Activated CD4-positive, alpha-beta T cell treated with anti-CD3 and anti-CD28 coated beads for 1 hour (primary cell): ENCODE data around the gene CCDC149.
"Not testable (repeated sequence)": the region's sequence is repeated elsewhere in the genome, so short reads cannot be mapped to it uniquely, and the experiment has no call there.

Experiments used
- DNase-seq: peaks from one replicate; pipeline ENCODE4 v3.0.0-alpha.2; 2020

CCDC149 gene

GRCh38 chr4:24915121-24915922 lies 2.5 kb upstream of the CCDC149 start:
- DNase-seq: no peak

- DNase-seq: no peak
These were observed 1.6 kb upstream of the CCDC149 start for GRCh38 chr4:24914460-24914859.

DNA sequence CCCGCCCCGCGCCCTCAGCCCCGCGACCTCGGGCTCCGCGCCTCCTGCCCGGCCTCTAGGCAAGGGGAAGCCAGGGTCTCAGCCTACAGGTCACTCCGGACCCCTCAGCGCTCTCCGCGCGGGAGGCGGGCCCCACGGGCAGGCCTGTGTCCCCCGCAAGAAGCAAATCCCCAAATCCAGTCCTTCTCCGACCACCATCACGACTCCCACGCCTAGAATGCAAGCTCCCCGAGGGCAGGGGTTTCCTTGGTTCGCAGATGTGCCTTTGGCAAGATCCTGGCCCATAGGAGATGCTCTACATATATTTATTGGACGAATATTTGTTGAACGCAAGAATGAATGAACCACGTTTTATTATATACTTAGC lies 260 bp upstream of the CCDC149 start:
- no peak for DNase-seq

DNA sequence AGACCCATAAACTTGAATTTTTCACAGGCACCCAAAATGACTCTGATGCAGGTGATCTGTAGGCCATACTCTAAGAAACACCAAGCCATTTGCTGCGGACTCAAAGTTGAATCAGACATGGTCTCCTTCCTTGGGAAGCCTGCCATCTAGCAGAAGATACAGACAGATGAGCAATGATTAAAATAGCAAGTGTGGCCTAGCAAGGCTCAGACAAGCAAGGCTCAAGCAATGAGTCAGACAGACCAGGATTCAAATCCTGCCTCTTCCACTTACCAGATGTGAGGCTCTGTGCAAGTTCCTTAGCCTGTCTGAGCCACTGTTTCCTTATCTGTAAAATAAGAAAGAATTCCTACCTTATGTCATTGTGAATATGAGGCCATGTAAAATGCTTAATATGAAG lies 2.3 kb downstream of the CCDC149 start:
- DNase-seq: no peak

DNA sequence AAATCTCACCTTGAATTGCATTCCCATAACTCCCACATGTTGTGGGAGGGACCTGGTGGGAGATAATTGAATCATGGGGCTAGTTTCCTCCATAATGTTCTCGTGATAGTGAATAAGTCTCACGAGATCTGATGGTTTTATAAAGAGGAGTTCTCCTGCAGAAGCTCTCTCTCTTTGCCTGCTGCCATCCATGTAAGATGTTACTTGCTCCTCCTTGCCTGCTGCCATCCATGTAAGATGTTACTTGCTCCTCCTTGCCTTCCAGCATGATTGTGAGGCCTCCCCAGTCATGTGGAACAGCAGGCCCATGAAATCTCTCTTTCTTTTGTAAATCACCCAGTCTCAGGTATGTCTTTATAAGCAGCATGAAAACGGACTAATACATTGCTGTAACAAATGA lies 3.2 kb downstream of the CCDC149 start:
- DNase-seq: not testable (repeated sequence)

DNA sequence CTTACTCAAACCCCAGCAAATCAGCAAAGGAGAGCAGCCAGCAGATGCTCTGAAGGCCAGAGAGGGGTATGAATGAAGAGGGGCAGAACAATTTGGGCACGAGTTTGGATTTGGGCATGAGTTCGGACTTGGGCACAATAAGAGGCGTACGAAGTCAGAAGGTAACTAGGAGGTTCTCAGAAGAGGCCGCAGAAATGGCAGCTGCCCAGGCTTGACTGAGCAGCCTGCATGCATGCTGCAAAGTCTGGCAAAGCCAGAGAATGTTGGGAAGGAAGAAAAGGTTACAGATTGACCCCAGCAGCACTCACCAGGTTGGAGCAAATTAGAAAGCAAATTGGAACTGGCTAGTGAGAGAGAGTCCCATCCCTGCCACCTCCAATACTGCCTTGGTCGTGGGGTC lies 15.2 kb downstream of the CCDC149 start:
- DNase-seq: no peak

DNA sequence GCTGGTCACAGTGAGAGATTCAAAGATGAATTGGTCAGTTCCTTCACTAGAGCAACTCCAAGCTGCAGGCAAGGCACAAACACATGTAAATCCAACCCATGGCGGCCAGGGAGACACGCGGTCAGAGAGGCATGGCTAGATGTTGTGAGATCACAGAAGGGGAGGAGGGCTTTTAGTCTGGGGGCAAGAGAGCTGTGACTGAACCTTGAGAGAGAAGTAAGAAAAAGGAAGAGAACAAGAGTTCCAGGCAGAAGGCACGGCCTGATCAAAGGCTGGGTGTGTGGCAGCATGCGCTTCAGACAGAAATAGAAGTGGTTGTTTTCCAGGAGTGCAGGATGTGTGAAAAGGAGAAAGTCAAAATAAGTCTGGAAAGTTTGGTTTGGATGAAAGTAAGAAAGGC lies 15.9 kb downstream of the CCDC149 start:
- DNase-seq: no peak

DNA sequence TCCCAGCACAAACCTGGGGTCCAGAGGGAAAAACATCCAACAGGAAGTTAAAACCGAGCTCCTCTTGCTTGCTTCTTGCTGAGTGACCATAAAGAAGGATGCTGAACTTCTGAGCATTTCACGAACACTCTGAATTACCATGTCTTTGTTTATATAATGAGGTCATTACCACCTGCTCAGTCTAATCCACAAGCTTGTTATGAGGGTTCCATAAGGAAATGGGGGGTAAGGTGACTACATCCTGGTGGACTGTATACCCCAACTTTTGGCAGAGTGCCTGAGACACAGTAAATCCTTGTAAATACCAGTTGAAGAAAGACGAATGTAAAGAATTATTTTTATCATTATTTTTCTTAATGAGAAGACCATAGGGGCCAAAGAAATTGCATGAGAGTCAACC lies 16.8 kb downstream of the CCDC149 start:
- no peak for DNase-seq

DNA sequence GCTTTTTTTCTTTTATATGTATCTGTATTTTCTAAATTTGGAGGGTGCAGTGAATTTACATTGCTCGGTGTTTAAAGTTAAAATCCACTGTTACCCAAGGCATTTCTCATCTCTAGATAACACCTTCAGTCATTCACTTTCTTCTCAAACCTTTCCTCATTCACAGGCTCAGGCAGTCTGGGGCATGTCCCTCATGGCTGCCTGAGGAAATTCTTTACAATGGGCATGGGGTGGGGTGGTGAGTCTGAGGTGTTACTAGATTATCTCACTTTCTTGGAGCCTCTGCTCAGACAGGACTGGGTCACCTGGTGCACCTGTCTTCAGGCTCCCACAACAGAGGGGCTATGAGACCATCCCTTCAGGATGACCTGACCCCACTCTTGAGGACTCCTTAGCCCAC lies 17.4 kb downstream of the CCDC149 start:
- DNase-seq: no peak

DNA sequence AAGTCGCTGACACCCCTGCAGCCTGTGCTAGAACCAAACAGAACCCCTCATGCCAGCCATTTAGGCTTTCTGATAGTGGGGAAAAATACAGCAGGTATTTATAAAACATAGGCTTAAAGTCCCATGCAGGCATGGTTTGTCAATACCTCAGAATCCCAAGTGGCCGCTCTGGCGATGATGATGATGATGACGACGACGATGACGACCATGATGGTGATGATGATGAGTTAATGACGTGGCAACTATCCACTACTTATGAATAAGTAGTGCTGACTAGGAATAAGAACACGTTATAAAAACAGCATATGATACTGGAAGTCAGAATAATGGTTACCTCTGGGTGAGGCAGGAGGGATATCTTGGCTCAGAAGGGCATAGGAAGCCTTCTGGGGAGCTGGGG lies 18.0 kb downstream of the CCDC149 start:
- DNase-seq: no peak

DNA sequence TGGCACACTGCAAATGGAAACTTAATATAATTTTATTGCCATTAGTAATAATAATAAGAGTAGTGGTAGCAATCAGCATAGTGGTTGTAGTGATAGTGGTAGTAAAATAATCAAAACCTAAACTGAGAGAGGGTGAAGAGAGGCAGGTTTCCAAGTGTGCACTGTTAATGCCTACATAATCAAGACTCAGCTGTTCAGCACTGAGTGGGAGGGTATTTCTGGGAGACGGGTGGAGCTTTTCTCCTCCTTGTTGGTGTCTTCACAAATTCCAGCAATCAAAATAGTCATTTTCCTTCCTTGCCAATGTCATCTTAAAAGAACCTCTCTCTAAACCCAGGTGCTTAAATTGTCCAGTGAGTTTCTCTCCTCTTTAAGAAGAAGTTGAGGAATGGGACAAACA lies 18.6 kb downstream of the CCDC149 start:
- no peak for DNase-seq

GRCh38 chr4:24892778-24893177 lies 20.1 kb downstream of the CCDC149 start:
- no peak for DNase-seq

- DNase-seq: no peak
These were observed 20.6 kb downstream of the CCDC149 start for GRCh38 chr4:24892278-24892677.

DNA sequence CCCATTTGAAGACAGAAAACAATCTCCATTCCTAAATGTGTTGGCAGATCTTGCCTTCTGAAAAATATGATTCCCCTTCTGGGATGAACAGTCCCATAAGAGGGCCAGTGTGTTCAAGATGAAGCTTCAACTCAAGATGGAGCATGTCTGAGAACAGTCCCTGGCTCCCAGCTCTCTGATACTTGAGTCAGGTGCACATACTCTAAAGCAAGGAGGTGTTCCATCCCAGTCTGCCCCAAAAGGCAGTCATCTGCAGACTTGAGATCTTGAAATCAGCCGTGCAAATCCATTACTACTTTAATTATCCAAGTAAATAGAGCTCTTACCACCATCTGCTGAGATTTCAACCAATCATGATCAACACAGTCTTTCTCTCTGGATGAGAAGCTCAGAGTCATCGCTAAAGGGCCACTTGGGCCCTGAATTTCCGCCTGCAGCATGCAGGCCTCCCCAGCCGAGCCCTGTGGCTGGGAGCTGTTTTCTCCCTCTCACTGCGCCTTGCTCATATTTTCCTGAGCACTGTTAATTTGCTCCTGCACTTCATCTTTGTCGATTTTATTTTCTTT lies 22.2 kb downstream of the CCDC149 start:
- DNase-seq: no peak

GRCh38 chr4:24889991-24890390 lies 22.9 kb downstream of the CCDC149 start:
- DNase-seq: no peak

DNA sequence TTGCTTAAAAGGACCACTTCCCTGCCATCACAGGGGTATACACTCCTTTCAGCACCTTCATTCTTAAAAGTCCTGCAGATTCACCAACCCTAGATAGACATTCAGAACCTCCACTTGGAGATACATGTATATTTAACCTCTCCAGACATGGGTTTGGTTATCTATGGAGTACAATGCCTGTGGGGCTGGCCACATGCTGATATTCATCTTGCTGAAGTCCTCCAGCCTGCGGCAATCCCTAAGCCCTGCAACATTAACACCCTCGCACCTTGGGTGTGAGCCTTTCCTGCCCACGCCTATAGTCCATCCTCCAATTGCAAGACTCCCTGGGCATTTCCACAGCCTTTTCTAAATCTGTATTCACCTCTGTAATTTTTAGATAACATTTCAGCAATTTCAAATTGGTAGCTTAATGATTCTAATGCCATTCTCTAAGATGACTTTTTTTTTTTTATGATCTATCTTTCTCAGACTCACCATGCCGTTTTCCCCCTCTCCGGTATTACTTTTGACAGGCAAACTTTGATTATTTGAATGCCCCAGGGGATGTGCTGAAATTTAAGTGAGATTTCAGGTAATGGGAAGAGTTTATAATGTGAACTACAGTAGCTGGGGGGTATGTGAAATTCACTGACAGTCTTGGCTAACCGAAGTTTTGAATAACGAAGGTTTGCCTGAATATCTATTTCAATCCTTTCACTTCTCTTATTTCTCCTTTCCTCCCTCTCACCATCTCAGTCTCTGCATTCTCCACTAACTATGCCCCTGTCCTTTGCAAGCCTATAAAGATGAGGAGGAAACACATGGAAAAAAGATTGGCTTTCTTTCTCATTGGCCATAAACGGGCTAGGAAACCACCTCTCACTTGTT lies 24.1 kb downstream of the CCDC149 start:
- DNase-seq: no peak

- DNase-seq: no peak
These were observed 24.9 kb downstream of the CCDC149 start for GRCh38 chr4:24887881-24888430.

- DNase-seq: no peak
These were observed 26.2 kb downstream of the CCDC149 start for GRCh38 chr4:24886596-24886995.

DNA sequence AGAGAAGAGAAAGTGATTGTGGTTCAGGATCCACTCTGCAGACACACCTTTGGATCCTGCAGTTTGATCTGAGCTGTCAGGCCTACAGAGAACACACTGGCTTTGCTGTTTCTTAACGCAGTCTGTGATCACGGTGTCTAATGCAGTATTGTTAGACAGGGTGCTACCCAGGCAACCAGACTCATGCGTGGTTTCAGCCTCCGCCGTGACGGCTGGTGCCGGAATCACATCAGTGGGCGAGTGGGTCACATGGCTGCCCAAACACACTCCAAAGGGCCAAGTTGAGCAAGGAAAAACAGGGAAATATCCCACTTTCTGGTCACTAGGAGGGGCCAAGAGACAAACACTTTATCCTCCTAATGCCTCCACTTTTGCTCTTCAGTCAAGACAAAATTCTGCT lies 27.5 kb downstream of the CCDC149 start:
- DNase-seq: no peak

DNA sequence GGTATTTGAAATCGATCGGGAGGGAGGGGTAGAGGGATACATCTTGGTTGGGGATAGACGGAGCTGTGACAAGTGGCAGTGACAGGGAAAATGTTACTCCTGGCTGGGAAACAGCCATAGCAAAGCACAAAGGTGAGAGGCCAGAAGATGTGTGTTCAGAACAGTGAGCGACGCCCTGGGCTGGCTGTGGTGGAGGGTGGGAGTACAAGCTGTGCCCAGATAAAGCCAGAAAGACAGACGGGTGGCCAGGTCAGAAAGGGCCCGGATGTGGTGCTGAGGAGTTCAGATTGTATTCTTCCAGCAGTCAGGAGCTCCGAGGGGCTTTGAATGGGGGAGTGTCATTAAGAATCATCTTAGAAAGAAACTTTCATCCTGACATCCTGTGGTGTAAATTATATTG lies 27.9 kb downstream of the CCDC149 start:
- no peak for DNase-seq

GRCh38 chr4:24881508-24882196 lies 31.2 kb downstream of the CCDC149 start:
- no peak for DNase-seq

DNA sequence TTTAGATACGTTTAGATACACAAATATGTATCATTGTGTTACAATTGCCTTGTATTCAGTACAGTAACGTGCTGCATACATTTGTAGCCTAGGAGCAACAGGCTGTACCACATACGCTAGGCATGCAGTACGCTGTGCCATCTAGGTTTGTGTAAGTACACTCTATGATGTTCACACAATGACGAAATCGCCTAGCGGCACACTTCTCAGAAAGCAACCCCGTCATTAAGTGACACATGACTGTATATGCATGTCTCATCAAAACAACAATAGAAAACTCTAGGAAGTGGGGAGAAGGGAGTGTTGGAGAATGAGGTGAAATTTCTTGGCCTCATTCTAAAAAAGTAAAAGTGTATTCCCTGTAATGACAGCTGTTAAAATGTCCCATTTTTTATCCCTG lies 32.7 kb downstream of the CCDC149 start:
- no peak for DNase-seq

- no peak for DNase-seq
These were observed 34.2 kb downstream of the CCDC149 start for GRCh38 chr4:24878636-24879016.
